Right atrium auricular region (tissue), 2 donors: ENCODE results near the gene TAOK3. TPM values are rescaled to one million over a fixed set of nuclear protein-coding genes. Genes with fewer than 3 reads are reported as not detected.

ENCODE experiments used
- DNase-seq: peaks from one replicate; pipeline ENCODE4 v3.0.0-alpha.2; 2019; ENCODE audit warnings: low spot score
- H3K27ac ChIP-seq, 2 donors: fragments of 200-600 bp; sonication (generic); 1 replicate in 1 of 2; 2 replicates in 1 of 2; pipeline ENCODE4 v1.5.1; 2016 to 2019
- H3K27me3 ChIP-seq, 2 donors: fragments of 200-600 bp; sonication (generic); one replicate each; pipeline versions ENCODE4 v1.5.1 to v1.6.0; 2017 to 2019
- H3K36me3 ChIP-seq: fragments of 200-600 bp; sonication (generic); one replicate; pipeline ENCODE4 v1.5.1; 2016
- H3K4me1 ChIP-seq, 2 donors: fragments of 200-600 bp; sonication (generic); one replicate each; pipeline versions ENCODE4 v1.5.1 to v1.6.0; 2017 to 2019
- H3K4me3 ChIP-seq, 2 donors: fragments of 200-600 bp; sonication (generic); 1 replicate in 1 of 2; 2 replicates in 1 of 2; pipeline ENCODE4 v1.5.1; 2017 to 2019; ENCODE audit warnings: mild to moderate bottlenecking in 1 of 2, moderate library complexity in 1 of 2
- H3K9me3 ChIP-seq, 2 donors: fragments of 200-600 bp; sonication (generic); one replicate each; pipeline ENCODE4 v1.5.1; 2019
- total RNA-seq, 2 donors: library from RNA; depleted of rRNA; stranded (reverse); fragments of >200 nt; gene quantifications; one replicate each; pipeline ENCODE4 v1.1.0, GENCODE V29; 2016
- TF ChIP-seq, protein P1 (sequence below), 2 donors: fragments of 200-600 bp; sonication (generic); IDR thresholded peaks; one replicate each; pipeline ENCODE4 v1.5.1; 2019; ENCODE audit warnings: antibody characterized with exemption in 2 of 2

Gene TAOK3
- total RNA-seq, 2 donors from 2014 or later, result 18.1 to 21.1 TPM

DNA sequence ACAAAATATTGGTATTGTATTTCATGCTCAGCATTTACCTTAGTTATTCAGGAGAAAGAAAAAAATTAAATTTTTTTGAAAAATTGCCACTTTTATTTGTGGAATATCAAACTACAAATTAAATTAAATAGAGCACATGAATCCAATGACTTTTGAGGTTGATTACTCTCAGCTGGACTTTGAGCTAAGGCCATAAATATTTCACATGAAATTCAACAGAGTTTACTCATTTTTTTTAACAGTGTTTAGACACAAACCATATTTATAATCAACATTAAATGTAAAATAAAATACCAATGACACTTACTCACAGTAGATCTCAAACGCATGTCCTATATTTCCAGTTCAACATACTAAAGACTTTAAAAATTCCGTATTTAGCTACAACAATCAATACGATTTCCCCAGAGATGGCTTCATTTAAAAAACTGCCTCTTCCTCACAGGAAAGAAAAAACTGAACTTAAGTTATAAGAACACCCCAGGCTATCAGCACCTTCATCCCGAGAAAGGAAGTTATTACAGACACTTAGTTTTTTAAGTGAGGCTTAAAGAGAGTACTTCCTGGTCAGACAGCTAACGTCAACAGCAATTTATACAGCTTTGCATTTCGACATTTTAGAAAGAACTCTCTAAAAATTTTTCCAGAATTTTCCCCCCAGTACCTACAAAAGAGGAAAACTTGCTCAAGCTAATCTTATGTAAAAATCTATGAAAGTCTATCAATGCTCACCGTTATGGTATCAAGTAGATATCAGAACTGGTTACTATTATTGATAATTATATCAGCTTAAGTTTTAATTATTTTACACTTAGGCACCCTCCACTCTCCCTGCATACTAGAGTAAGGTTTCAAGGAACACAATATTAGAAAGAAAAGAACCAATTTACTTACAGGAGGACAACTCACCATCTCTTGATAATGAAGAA lies 13.8 kb downstream of the TAOK3 start:
- Histone ChIP-seq H3K36me3 (no peaks in the 10 kb centered on the region), H3K4me1 (peaks cover 0 to 25% of the 10 kb centered on the region in 2 donors), H3K4me3 (no peak overlapping the region), H3K27me3 (no peaks in the 10 kb centered on the region), H3K27ac (no peak overlapping the region), H3K9me3 (no peaks in the 10 kb centered on the region)
- TF ChIP-seq, protein P1, sequence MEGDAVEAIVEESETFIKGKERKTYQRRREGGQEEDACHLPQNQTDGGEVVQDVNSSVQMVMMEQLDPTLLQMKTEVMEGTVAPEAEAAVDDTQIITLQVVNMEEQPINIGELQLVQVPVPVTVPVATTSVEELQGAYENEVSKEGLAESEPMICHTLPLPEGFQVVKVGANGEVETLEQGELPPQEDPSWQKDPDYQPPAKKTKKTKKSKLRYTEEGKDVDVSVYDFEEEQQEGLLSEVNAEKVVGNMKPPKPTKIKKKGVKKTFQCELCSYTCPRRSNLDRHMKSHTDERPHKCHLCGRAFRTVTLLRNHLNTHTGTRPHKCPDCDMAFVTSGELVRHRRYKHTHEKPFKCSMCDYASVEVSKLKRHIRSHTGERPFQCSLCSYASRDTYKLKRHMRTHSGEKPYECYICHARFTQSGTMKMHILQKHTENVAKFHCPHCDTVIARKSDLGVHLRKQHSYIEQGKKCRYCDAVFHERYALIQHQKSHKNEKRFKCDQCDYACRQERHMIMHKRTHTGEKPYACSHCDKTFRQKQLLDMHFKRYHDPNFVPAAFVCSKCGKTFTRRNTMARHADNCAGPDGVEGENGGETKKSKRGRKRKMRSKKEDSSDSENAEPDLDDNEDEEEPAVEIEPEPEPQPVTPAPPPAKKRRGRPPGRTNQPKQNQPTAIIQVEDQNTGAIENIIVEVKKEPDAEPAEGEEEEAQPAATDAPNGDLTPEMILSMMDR (IDR thresholded peaks at IDR 0.05), result no peak
- DNase-seq, result no peak

GRCh38 chr12:118358008-118358359 lies 14.7 kb downstream of the TAOK3 start:
- no peak overlapping the region for H3K27ac ChIP-seq
- H3K4me3 ChIP-seq, result no peak overlapping the region
- DNase-seq, result no peak

GRCh38 chr12:118357257-118358007 lies 15.3 kb downstream of the TAOK3 start:
- H3K36me3 ChIP-seq, result no peaks in the 10 kb centered on the region
- peak overlapping the region; percentile 7 to 32 for H3K27ac ChIP-seq
- TF ChIP-seq, protein P1 (IDR thresholded peaks at IDR 0.05), result no peak
- DNase-seq, result no peak
- peaks cover 0 to 25% of the 10 kb centered on the region in 2 donors for H3K4me1 ChIP-seq
- H3K27me3 ChIP-seq, result no peaks in the 10 kb centered on the region
- no peak overlapping the region for H3K4me3 ChIP-seq
- H3K9me3 ChIP-seq, result no peaks in the 10 kb centered on the region

More at GRCh38 chr12:118358008-118358359, 14.7 kb downstream of the TAOK3 start:
- Histone ChIP-seq H3K4me1 (peaks cover 0 to 25% of the 10 kb centered on the region in 2 donors), H3K36me3 (no peaks in the 10 kb centered on the region), H3K27me3 (no peaks in the 10 kb centered on the region), H3K9me3 (no peaks in the 10 kb centered on the region)
- TF ChIP-seq, protein P1 (IDR thresholded peaks at IDR 0.05), result no peak

DNA sequence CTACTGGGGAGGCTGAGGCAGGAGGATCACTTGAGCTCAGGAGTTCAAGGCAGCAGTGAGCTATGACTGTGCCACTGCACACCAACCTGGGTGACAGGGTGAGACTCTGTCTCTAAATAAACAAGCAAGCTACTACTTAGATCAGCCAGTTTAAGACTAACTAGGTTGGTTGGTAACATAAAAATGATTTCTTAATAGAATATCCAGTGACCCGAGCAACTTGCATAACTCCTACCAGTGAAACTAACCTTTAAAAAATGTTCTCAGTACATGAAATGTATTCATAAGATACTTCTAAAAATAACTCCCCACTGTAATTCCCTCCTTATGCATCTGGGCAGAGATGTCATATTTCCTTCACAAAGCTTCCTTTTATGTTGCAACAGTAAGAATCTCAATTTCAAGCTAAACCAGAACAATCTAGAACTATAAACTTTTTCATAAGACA lies 15.9 kb downstream of the TAOK3 start:
- DNase-seq, result no peak
- TF ChIP-seq, protein P1 (IDR thresholded peaks at IDR 0.05), result no peak
- Histone ChIP-seq H3K4me1 (peaks cover 0 to 25% of the 10 kb centered on the region in 2 donors), H3K9me3 (no peaks in the 10 kb centered on the region), H3K27ac (peak overlapping the region; percentile 7 to 32), H3K4me3 (no peak overlapping the region), H3K36me3 (no peaks in the 10 kb centered on the region), H3K27me3 (no peaks in the 10 kb centered on the region)

DNA sequence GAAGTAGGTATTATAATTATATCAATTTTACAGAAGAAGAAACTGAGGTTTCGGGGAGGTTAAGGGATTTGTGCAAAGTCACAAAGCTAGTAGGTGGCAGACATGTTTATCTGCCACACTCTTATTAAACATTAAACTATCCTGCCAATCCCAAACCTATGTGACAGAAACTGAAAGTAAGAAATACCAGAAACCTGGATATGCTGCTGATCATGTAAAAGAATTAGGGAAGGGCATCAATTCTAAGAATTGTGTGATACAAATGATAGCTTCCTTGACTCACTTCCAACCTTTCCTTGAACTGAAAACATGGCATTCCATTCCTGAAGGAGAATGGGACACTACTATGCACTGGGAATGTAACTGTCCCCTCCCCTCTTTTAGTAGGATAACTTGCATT lies 16.9 kb downstream of the TAOK3 start:
- no peaks in the 10 kb centered on the region for H3K36me3 ChIP-seq
- H3K27ac ChIP-seq, result no peak overlapping the region
- TF ChIP-seq, protein P1 (IDR thresholded peaks at IDR 0.05), result no peak
- H3K9me3 ChIP-seq, result no peaks in the 10 kb centered on the region
- H3K4me3 ChIP-seq, result no peak overlapping the region
- no peak for DNase-seq
- H3K4me1 ChIP-seq, result peaks cover 0 to 21% of the 10 kb centered on the region in 2 donors
- no peaks in the 10 kb centered on the region for H3K27me3 ChIP-seq
